ENCODE measurements around the gene CALN1.

The CALN1 gene

GRCh38 chr7:72016574-72016973, 395.6 kb downstream of the CALN1 start:
- no peak for DNase-seq
- H3K4me3 ChIP-seq (ENCODE audit: low read depth, low read length), result no peak overlapping the region
- H3K36me3 ChIP-seq, result no peaks in the 10 kb centered on the region
- H3K9me3 ChIP-seq, result no peaks in the 10 kb centered on the region
- no peak for TF ChIP-seq CTCF (IDR thresholded peaks at IDR 0.05; ENCODE audit: low read depth, low read length)
- no peaks in the 10 kb centered on the region for H3K4me1 ChIP-seq
- no peaks in the 10 kb centered on the region for H3K27me3 ChIP-seq

GRCh38 chr7:72015136-72015535, 397.0 kb downstream of the CALN1 start:
- Histone ChIP-seq H3K4me1 (no peaks in the 10 kb centered on the region), H3K27me3 (no peaks in the 10 kb centered on the region), H3K36me3 (no peaks in the 10 kb centered on the region), H3K4me3 (ENCODE audit: low read depth, low read length) (no peak overlapping the region), H3K9me3 (no peaks in the 10 kb centered on the region)
- no peak for DNase-seq
- no peak for TF ChIP-seq CTCF (IDR thresholded peaks at IDR 0.05; ENCODE audit: low read depth, low read length)

GRCh38 chr7:72007018-72007417, 405.1 kb downstream of the CALN1 start:
- no peak overlapping the region for H3K4me3 ChIP-seq (ENCODE audit: low read depth, low read length)
- no peaks in the 10 kb centered on the region for H3K9me3 ChIP-seq
- no peaks in the 10 kb centered on the region for H3K4me1 ChIP-seq
- H3K36me3 ChIP-seq, result no peaks in the 10 kb centered on the region
- DNase-seq, result no peak
- no peaks in the 10 kb centered on the region; the same call in 1 of the 2 replicates for H3K27me3 ChIP-seq
- no peak for TF ChIP-seq CTCF (IDR thresholded peaks at IDR 0.05; ENCODE audit: low read depth, low read length)

GRCh38 chr7:72003236-72003635, 408.9 kb downstream of the CALN1 start:
- H3K27me3 ChIP-seq, result no peaks in the 10 kb centered on the region; the same call in 1 of the 2 replicates

GRCh38 chr7:71996141-71996540, 416.0 kb downstream of the CALN1 start:
- Histone ChIP-seq H3K4me1 (no peaks in the 10 kb centered on the region), H3K4me3 (ENCODE audit: low read depth, low read length) (no peak overlapping the region), H3K9me3 (no peaks in the 10 kb centered on the region), H3K27me3 (no peaks in the 10 kb centered on the region), H3K36me3 (no peaks in the 10 kb centered on the region)
- TF ChIP-seq CTCF (IDR thresholded peaks at IDR 0.05; ENCODE audit: low read depth, low read length), result no peak
- no peak for DNase-seq

More at GRCh38 chr7:72003236-72003635, 408.9 kb downstream of the CALN1 start:
- Histone ChIP-seq H3K36me3 (no peaks in the 10 kb centered on the region), H3K4me1 (no peaks in the 10 kb centered on the region), H3K4me3 (ENCODE audit: low read depth, low read length) (no peak overlapping the region), H3K9me3 (no peaks in the 10 kb centered on the region)
- no peak for DNase-seq
- no peak for TF ChIP-seq CTCF (IDR thresholded peaks at IDR 0.05; ENCODE audit: low read depth, low read length)

- Histone ChIP-seq H3K36me3 (no peaks in the 10 kb centered on the region), H3K4me1 (no peaks in the 10 kb centered on the region), H3K4me3 (ENCODE audit: low read depth, low read length) (no peak overlapping the region), H3K27me3 (no peaks in the 10 kb centered on the region), H3K9me3 (no peaks in the 10 kb centered on the region)
- no peak for DNase-seq
- TF ChIP-seq CTCF (IDR thresholded peaks at IDR 0.05; ENCODE audit: low read depth, low read length), result no peak
These were observed 417.0 kb downstream of the CALN1 start for GRCh38 chr7:71995111-71995510.
